Metanephros (tissue), 2 donors: ENCODE data around the gene AGER. TPM values are rescaled to one million over a fixed set of nuclear protein-coding genes. Genes with fewer than 3 reads are reported as not detected.

Experiments used
- small RNA-seq: library from RNA; depleted of rRNA; stranded (forward); fragments of <200 nt; gene quantifications from one replicate; pipeline ENCODE3, GENCODE V24; 2014; ENCODE audit warnings: low replicate concordance
- total RNA-seq: library from RNA; depleted of rRNA; stranded (reverse); fragments of >200 nt; gene quantifications from one replicate; pipeline ENCODE4 v1.2.3, GENCODE V29; 2014

AGER gene
- 6.0 TPM for total RNA-seq

GRCh38 chr6:32184084-32184640, at the start of gene AGER:
Gene AGER, minus strand, starts transcription at chr6:32184253. Its CDS starts 31 bp downstream, at chr6:32184222.

GRCh38 chr6:32223258-32224235, 39.5 kb upstream of the AGER start, which contains the start of gene NOTCH4:
Gene NOTCH4, minus strand, starts transcription at chr6:32224067. Its CDS starts 139 bp downstream, at chr6:32223928.

GRCh38 chr6:32192608-32193039, 8.6 kb upstream of the AGER start, which contains the start of gene GPSM3:
Gene GPSM3, minus strand, starts transcription at chr6:32192643. Its CDS starts 130 bp downstream, at chr6:32192513.

GRCh38 chr6:32190054-32190851, 6.2 kb upstream of the AGER start, which contains the start of gene PBX2:
Gene PBX2, minus strand, starts transcription at chr6:32190202. Its CDS starts 287 bp downstream, at chr6:32189915.

GRCh38 chr6:32177788-32178546, 6.1 kb downstream of the AGER start, which contains the start of gene RNF5:
Gene RNF5, plus strand, starts transcription at chr6:32178405. Its CDS starts 107 bp downstream, at chr6:32178512.

GRCh38 chr6:32175711-32176475, 8.2 kb downstream of the AGER start, which contains the start of gene AGPAT1:
Gene AGPAT1, minus strand, starts transcription at chr6:32176084. Its CDS starts 4,588 bp downstream, at chr6:32171496.

GRCh38 chr6:32164295-32164694, 19.8 kb downstream of the AGER start, which contains the start of gene EGFL8:
Gene EGFL8, plus strand, starts transcription at chr6:32164595. Its CDS starts 1,571 bp downstream, at chr6:32166166.

GRCh38 chr6:32153564-32154513, 30.2 kb downstream of the AGER start, which contains the start of gene PPT2:
Gene PPT2, plus strand, starts transcription at chr6:32154141. Its CDS starts 454 bp downstream, at chr6:32154595.

GRCh38 chr6:32151863-32152768, 31.9 kb downstream of the AGER start, which contains the start of gene PRRT1:
Gene PRRT1, minus strand, starts transcription at chr6:32151939. Its CDS starts 112 bp downstream, at chr6:32151827.

Small RNA genes lying within 50 kb of the gene (small RNA-seq; reads per million reads assigned to genes)
- gene AL662884.1 (not detected), gene MIR6833 (not detected)

Other genes with a start within 250 kb of the AGER start
- 9.9 TPM for gene CFB, start 238.2 kb downstream of the AGER start, total RNA-seq
- 50.0 TPM for gene NELFE, start 225.3 kb downstream of the AGER start, total RNA-seq
- 53.5 TPM for gene SKIC2, start 225.1 kb downstream of the AGER start, total RNA-seq
- gene DXO, start 212.1 kb downstream of the AGER start, total RNA-seq, result 20.1 TPM
- gene C4A, start 202.2 kb downstream of the AGER start, total RNA-seq, result 48.4 TPM
- 45.4 TPM for gene C4B, start 169.5 kb downstream of the AGER start, total RNA-seq
- gene CYP21A2, start 145.8 kb downstream of the AGER start, total RNA-seq, result 0.64 TPM
- gene TNXB, start 74.9 kb downstream of the AGER start, total RNA-seq, result 52.8 TPM
- gene ATF6B, start 56.0 kb downstream of the AGER start, total RNA-seq, result 49.8 TPM
- 4.4 TPM for gene FKBPL, start 54.0 kb downstream of the AGER start, total RNA-seq
- gene PRRT1, start 32.3 kb downstream of the AGER start, total RNA-seq, result 1.9 TPM
- gene PPT2, start 30.1 kb downstream of the AGER start, total RNA-seq, result 39.3 TPM
- gene EGFL8, start 19.7 kb downstream of the AGER start, total RNA-seq, result 14.0 TPM
- gene AGPAT1, start 8.2 kb downstream of the AGER start, total RNA-seq, result 29.7 TPM
- 65.9 TPM for gene RNF5, start 5.8 kb downstream of the AGER start, total RNA-seq
- 86.2 TPM for gene PBX2, start 5.9 kb upstream of the AGER start, total RNA-seq
- 7.8 TPM for gene GPSM3, start 8.4 kb upstream of the AGER start, total RNA-seq
- gene NOTCH4, start 39.8 kb upstream of the AGER start, total RNA-seq, result 22.2 TPM
- not detected for gene TSBP1, start 187.7 kb upstream of the AGER start, total RNA-seq
- gene BTNL2, start 222.9 kb upstream of the AGER start, total RNA-seq, result not detected